PC-3 (cell line): ENCODE results near the gene FXYD1.

Experiments used
- EZH2 ChIP-seq: fragments of 300-600 bp; sonication (generic); IDR thresholded peaks from one replicate; pipeline ENCODE4 v1.6.1; 2017; ENCODE audit warnings: antibody characterized with exemption, mild to moderate bottlenecking, low read length; ENCODE audit not compliant: unreplicated experiment
- EZH2phosphoT487 ChIP-seq: fragments of 300-600 bp; sonication (generic); IDR thresholded peaks from 2 replicates; pipeline ENCODE4 v1.6.1; 2018; ENCODE audit warnings: mild to moderate bottlenecking, antibody characterized with exemption, low read length, borderline replicate concordance
- TF ChIP-seq, protein P1 (sequence below): fragments of 300-600 bp; sonication (generic); conservative IDR thresholded peaks from 2 replicates; pipeline ENCODE4 v1.5.1; 2017; ENCODE audit warnings: antibody characterized with exemption, low read depth, mild to moderate bottlenecking, low read length

DNA sequence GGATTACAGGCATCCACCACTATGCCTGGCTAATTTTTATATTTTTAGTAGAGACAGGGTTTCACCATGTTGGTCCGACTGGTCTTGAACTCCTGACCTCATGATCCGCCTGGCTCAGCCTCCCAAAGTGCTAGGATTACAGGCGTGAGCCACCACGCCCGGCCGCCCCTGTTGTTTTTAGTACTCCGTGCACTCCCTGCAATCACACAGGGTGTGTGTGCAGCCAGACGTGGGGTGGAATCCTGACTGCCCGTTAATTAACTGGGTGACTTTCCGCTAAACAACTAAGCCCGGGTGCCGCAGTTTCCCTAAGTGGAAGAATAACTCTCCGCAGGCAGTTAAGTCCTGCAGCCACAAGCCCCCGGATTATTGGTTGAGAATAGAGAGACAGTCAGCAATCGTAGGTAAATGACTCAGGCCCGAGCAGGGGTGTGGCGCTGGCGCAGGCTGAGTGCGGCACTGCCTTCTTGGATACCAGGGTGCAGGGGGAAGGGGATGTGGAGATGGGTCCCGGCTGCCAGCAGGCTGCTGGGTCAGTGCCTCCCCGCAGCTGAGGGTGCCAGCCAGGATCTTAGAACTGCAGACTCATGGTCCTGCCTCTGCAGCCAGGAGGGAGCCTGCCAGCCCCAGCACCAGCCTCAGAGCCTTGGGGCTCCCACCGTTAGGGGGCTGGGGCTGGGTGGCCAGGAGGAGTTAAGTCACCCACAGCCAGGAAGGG, 29.1 kb upstream of the FXYD1 start:
- TF ChIP-seq, protein P1, sequence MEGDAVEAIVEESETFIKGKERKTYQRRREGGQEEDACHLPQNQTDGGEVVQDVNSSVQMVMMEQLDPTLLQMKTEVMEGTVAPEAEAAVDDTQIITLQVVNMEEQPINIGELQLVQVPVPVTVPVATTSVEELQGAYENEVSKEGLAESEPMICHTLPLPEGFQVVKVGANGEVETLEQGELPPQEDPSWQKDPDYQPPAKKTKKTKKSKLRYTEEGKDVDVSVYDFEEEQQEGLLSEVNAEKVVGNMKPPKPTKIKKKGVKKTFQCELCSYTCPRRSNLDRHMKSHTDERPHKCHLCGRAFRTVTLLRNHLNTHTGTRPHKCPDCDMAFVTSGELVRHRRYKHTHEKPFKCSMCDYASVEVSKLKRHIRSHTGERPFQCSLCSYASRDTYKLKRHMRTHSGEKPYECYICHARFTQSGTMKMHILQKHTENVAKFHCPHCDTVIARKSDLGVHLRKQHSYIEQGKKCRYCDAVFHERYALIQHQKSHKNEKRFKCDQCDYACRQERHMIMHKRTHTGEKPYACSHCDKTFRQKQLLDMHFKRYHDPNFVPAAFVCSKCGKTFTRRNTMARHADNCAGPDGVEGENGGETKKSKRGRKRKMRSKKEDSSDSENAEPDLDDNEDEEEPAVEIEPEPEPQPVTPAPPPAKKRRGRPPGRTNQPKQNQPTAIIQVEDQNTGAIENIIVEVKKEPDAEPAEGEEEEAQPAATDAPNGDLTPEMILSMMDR = no peak
- no peak for TF ChIP-seq EZH2
- no peak for TF ChIP-seq EZH2phosphoT487
